H1 (cell line): ENCODE data around the gene PLD5. TPM values are rescaled to one million over a fixed set of nuclear protein-coding genes. Genes with fewer than 3 reads are reported as not detected.

Experiments used
- CTCF ChIA-PET: fragments of 300-600 bp; sonication (Branson Sonifier 250); formaldehyde crosslinking; loops from one replicate; lab custom pipeline; 2021; ENCODE audit not compliant: partially characterized antibody; lab: Charles Lee
- POLR2A ChIA-PET: fragments of 300-600 bp; sonication (Branson Sonifier 250); formaldehyde crosslinking; loops from one replicate; lab custom pipeline; 2021; ENCODE audit warnings: inconsistent platforms; ENCODE audit not compliant: partially characterized antibody; lab: Charles Lee
- DNase-seq, 2 experiments: peaks; one replicate each; pipeline versions ENCODE4 v3.0.0 to v3.0.0-alpha.2; 2010 to 2022; ENCODE audit warnings: low spot score in 2 of 2, low read depth in 1 of 2, mixed read lengths in 1 of 2
- FAIRE-seq: peaks from 2 replicates; lab custom pipeline; 2011; peaks lifted over from hg19 to GRCh38; lab: Jason Lieb, UNC
- H2AFZ ChIP-seq: 2 replicates; pipeline ENCODE4 v1.8.1; 2012; ENCODE audit warnings: low read length, inconsistent platforms
- H2AK5ac ChIP-seq: 2 replicates; pipeline ENCODE4 v1.6.1; 2013; ENCODE audit warnings: low read depth, low read length
- H2BK120ac ChIP-seq: replicated peaks from 2 replicates; pipeline ENCODE3; 2013; ENCODE audit warnings: low read depth, low read length, inconsistent platforms
- H2BK12ac ChIP-seq: 2 replicates; pipeline ENCODE4 v1.6.1; 2013; ENCODE audit warnings: low read depth, low read length
- H2BK15ac ChIP-seq: 2 replicates; pipeline ENCODE4 v1.6.1; 2013; ENCODE audit warnings: low read length
- H2BK20ac ChIP-seq: 2 replicates; pipeline ENCODE4 v1.6.1; 2013; ENCODE audit warnings: low read length
- H2BK5ac ChIP-seq: 2 replicates; pipeline ENCODE4 v1.6.1; 2013; ENCODE audit warnings: low read depth, low read length
- H3K14ac ChIP-seq: 2 replicates; pipeline ENCODE4 v1.6.1; 2013; ENCODE audit warnings: inconsistent platforms; ENCODE audit not compliant: insufficient read length
- H3K18ac ChIP-seq: 2 replicates; pipeline ENCODE4 v1.6.1; 2013; ENCODE audit warnings: low read length; ENCODE audit errors: extremely low read depth
- H3K23ac ChIP-seq: 2 replicates; pipeline ENCODE4 v1.6.1; 2013; ENCODE audit warnings: inconsistent platforms; ENCODE audit not compliant: insufficient read length
- H3K23me2 ChIP-seq: 2 replicates; pipeline ENCODE4 v1.6.1; 2013; ENCODE audit warnings: low read depth, low read length
- H3K27ac ChIP-seq: 2 replicates; pipeline ENCODE4 v1.6.1; 2011; ENCODE audit warnings: low read depth, low read length, inconsistent platforms
- H3K27me3 ChIP-seq, 4 experiments: replicated peaks in 1 of 4; 1 replicate in 1 of 4; 2 replicates in 3 of 4; pipeline versions ENCODE4 v1.6.1 to v1.8.1; 2011 to 2013; ENCODE audit warnings: low read length in 3 of 4, mild to moderate bottlenecking in 3 of 4, inconsistent platforms in 2 of 4, mixed read lengths in 2 of 4, moderate library complexity in 1 of 4; ENCODE audit not compliant: control insufficient read depth in 3 of 4, insufficient read depth in 3 of 4; ENCODE audit errors: extremely low read depth in 1 of 4
- H3K36me3 ChIP-seq, 4 experiments: 2 replicates each; pipeline versions ENCODE4 v1.6.1 to v1.8.1; 2011 to 2013; ENCODE audit warnings: mild to moderate bottlenecking in 4 of 4, low read length in 3 of 4, moderate library complexity in 2 of 4, control low read depth in 1 of 4, inconsistent platforms in 1 of 4; ENCODE audit not compliant: insufficient read depth in 4 of 4, control insufficient read depth in 2 of 4
- H3K4ac ChIP-seq: replicated peaks from 2 replicates; pipeline ENCODE3; 2013; ENCODE audit warnings: low read length, low read depth, mixed read lengths, inconsistent platforms; ENCODE audit not compliant: insufficient read length
- H3K4me1 ChIP-seq, 4 experiments: replicated peaks in 1 of 4; 1 replicate in 1 of 4; 2 replicates in 3 of 4; pipeline versions ENCODE4 v1.6.1 to v1.8.1; 2011 to 2013; ENCODE audit warnings: low read length in 3 of 4, inconsistent platforms in 2 of 4, mixed read lengths in 1 of 4; ENCODE audit not compliant: insufficient read depth in 4 of 4, control insufficient read depth in 3 of 4
- H3K4me2 ChIP-seq, 2 experiments: 2 replicates each; pipeline versions ENCODE4 v1.6.1 to v1.8.1; 2011 to 2013; ENCODE audit warnings: low read depth in 2 of 2, low read length in 2 of 2, control low read depth in 1 of 2, inconsistent platforms in 1 of 2, mild to moderate bottlenecking in 1 of 2; ENCODE audit not compliant: insufficient read depth in 1 of 2
- H3K4me3 ChIP-seq, 4 experiments: fragments of 200-600, 300-600 bp in 1 of 4; sonication (generic), shearing (Covaris generic), sonication (Bioruptor Twin) in 1 of 4; 2 replicates each; pipeline versions ENCODE4 v1.5.1 to v1.8.1; 2011 to 2016; ENCODE audit warnings: low read length in 4 of 4, low read depth in 3 of 4, control low read depth in 2 of 4, inconsistent platforms in 2 of 4, mild to moderate bottlenecking in 2 of 4, mixed read lengths in 1 of 4, moderate library complexity in 1 of 4; ENCODE audit not compliant: insufficient read depth in 2 of 4; ENCODE audit errors: extremely low read depth in 1 of 4
- H3K56ac ChIP-seq: replicated peaks from 2 replicates; pipeline ENCODE3; 2013; ENCODE audit warnings: low read depth, mild to moderate bottlenecking, mixed read lengths, low read length, inconsistent platforms; ENCODE audit not compliant: insufficient read length
- H3K79me1 ChIP-seq: 2 replicates; pipeline ENCODE4 v1.6.1; 2013; ENCODE audit warnings: low read depth, low read length, control low read depth
- H3K79me2 ChIP-seq, 2 experiments: 2 replicates each; pipeline versions ENCODE4 v1.6.1 to v1.8.1; 2012 to 2013; ENCODE audit warnings: low read length in 2 of 2, mild to moderate bottlenecking in 2 of 2, inconsistent platforms in 1 of 2; ENCODE audit not compliant: insufficient read depth in 2 of 2, control insufficient read depth in 1 of 2
- H3K9ac ChIP-seq, 4 experiments: replicated peaks in 1 of 4; 1 replicate in 1 of 4; 2 replicates in 3 of 4; pipeline versions ENCODE4 v1.6.1 to v1.8.1; 2011 to 2013; ENCODE audit warnings: low read depth in 3 of 4, low read length in 3 of 4, control low read depth in 2 of 4, mild to moderate bottlenecking in 2 of 4, moderate library complexity in 2 of 4, inconsistent platforms in 1 of 4; ENCODE audit errors: extremely low read depth in 1 of 4
- H3K9me3 ChIP-seq, 2 experiments: 2 replicates each; pipeline versions ENCODE4 v1.6.1 to v1.8.1; 2012 to 2013; ENCODE audit warnings: mild to moderate bottlenecking in 2 of 2, moderate library complexity in 2 of 2, control low read depth in 1 of 2, inconsistent platforms in 1 of 2, low read depth in 1 of 2, low read length in 1 of 2, mixed read lengths in 1 of 2; ENCODE audit not compliant: insufficient read depth in 2 of 2
- H4K20me1 ChIP-seq, 2 experiments: replicated peaks in 1 of 2; 2 replicates each; pipeline versions ENCODE3 to v1.8.1; 2011 to 2013; ENCODE audit warnings: inconsistent platforms in 2 of 2, low read length in 2 of 2, mild to moderate bottlenecking in 1 of 2; ENCODE audit not compliant: insufficient read depth in 2 of 2, control insufficient read depth in 1 of 2
- H4K5ac ChIP-seq: 2 replicates; pipeline ENCODE4 v1.6.1; 2013; ENCODE audit warnings: low read length, low read depth, mixed read lengths, inconsistent platforms; ENCODE audit not compliant: insufficient read length
- H4K8ac ChIP-seq: 2 replicates; pipeline ENCODE4 v1.8.0; 2013; ENCODE audit warnings: mild to moderate bottlenecking, moderate library complexity, low read length, inconsistent platforms; ENCODE audit not compliant: insufficient read depth; ENCODE audit errors: extremely low read depth
- H4K91ac ChIP-seq: replicated peaks from 2 replicates; pipeline ENCODE3; 2013; ENCODE audit warnings: low read length, mixed read lengths, inconsistent platforms; ENCODE audit not compliant: insufficient read length
- CTBP2 ChIP-seq: IDR thresholded peaks from 2 replicates; pipeline ENCODE4 v1.7.0; 2011; ENCODE audit warnings: borderline replicate concordance, mild to moderate bottlenecking, moderate library complexity, mixed read lengths, low read length; ENCODE audit not compliant: insufficient read depth, insufficient read length
- EGR1 ChIP-seq: IDR thresholded peaks from 2 replicates; pipeline ENCODE4 v1.6.1; 2011; ENCODE audit warnings: low read depth, low read length, borderline replicate concordance
- FOSL1 ChIP-seq: IDR thresholded peaks from 2 replicates; pipeline ENCODE4 v1.6.1; 2011; ENCODE audit warnings: mild to moderate bottlenecking, low read depth, low read length, moderate library complexity; ENCODE audit not compliant: insufficient read depth
- MAFK ChIP-seq: IDR thresholded peaks from 2 replicates; pipeline ENCODE4 v1.6.1; 2012; ENCODE audit warnings: low read depth, mild to moderate bottlenecking, improper control_type of control experiment, low read length
- RAD21 ChIP-seq, 2 experiments: IDR thresholded peaks in 1 of 2; conservative IDR thresholded peaks in 1 of 2; 2 replicates each; pipeline ENCODE4 v1.6.1; 2011; ENCODE audit warnings: low read depth in 2 of 2, low read length in 2 of 2, improper control_type of control experiment in 1 of 2, inconsistent platforms in 1 of 2, mild to moderate bottlenecking in 1 of 2, moderate library complexity in 1 of 2
- SP1 ChIP-seq: IDR thresholded peaks from 2 replicates; pipeline ENCODE4 v1.6.1; 2011; ENCODE audit warnings: low read depth, low read length
- SP2 ChIP-seq: IDR thresholded peaks from 2 replicates; pipeline ENCODE4 v1.6.1; 2012; ENCODE audit warnings: mild to moderate bottlenecking, low read length, inconsistent platforms
- SRF ChIP-seq: IDR thresholded peaks from 2 replicates; pipeline ENCODE4 v1.6.1; 2011; ENCODE audit warnings: mild to moderate bottlenecking, low read depth, low read length, moderate library complexity
- TAF7 ChIP-seq: optimal IDR thresholded peaks from 2 replicates; pipeline ENCODE3; 2011; ENCODE audit warnings: low read depth, mild to moderate bottlenecking, inconsistent platforms, low read length, moderate library complexity, borderline replicate concordance
- WGBS, 2 experiments: shearing (Covaris generic) in 1 of 2; methylation state at CpG; one replicate each; pipeline versions ENCODE4 v1.1.6 to v1.1.7; 2013 to 2015; ENCODE audit warnings: low lambda C conversion rate in 2 of 2, mixed read lengths in 2 of 2, inconsistent platforms in 1 of 2, low coverage in 1 of 2, missing lambda C conversion rate in 1 of 2; ENCODE audit not compliant: insufficient replicate concordance in 2 of 2, insufficient coverage in 1 of 2, insufficient read length in 1 of 2; ENCODE audit errors: extremely low coverage in 1 of 2, missing lambda C conversion rate in 1 of 2; 5-methylcytosine and 5-hydroxymethylcytosine counted together
- polyA plus RNA-seq, 7 experiments: library from polyadenylated mRNA; depleted of rRNA in 3 of 7; stranded (reverse) in 5 of 7; unstranded in 2 of 7; fragments of >200 nt in 5 of 7; fragments of 200-250 nt in 2 of 7; gene quantifications; 1 replicate in 5 of 7; 2 replicates in 1 of 7; 4 replicates in 1 of 7; pipeline versions ENCODE4 v1.2.1 to v1.2.3, GENCODE V29; 2011 to 2013; ENCODE audit warnings: missing spikeins in 2 of 7, mixed read lengths in 2 of 7
- total RNA-seq: library from RNA; stranded (reverse); fragmentation: NEBNext Ultra II Directional; extraction: Animal tissue kit (Norgen Biotek cat#: 25700); gene quantifications from 2 replicates; pipeline ENCODE4 v1.2.1, GENCODE V29; 2021

Gene PLD5
- total and polyA plus RNA-seq, 2 of the 8 experiments (the other 6 are each of a cell fraction or from before 2014, with no cell fraction given), result 0.86 to 8.5 TPM

GRCh38 chr1:242184955-242185354, 339.5 kb downstream of the PLD5 start:
- DNase-seq (no peak), FAIRE-seq (no peak)
- Histone ChIP-seq H3K79me2 (no peaks in the 10 kb centered on the region), H3K18ac (peak overlapping the region; percentile 22; the same call in 1 of the 2 replicates), H2BK15ac (no peak overlapping the region), H3K27ac (no peak overlapping the region), H2BK5ac (no peak overlapping the region), H4K8ac (no peak overlapping the region), H3K27me3 (no peaks in the 10 kb centered on the region), H3K23me2 (no peaks in the 10 kb centered on the region), H2BK20ac (no peak overlapping the region), H3K14ac (no peak overlapping the region), H4K5ac (no peak overlapping the region), H3K79me1 (no peaks in the 10 kb centered on the region), H3K9ac (no peak overlapping the region), H2BK120ac (peak overlapping the region; percentile 37), H3K4me2 (no peak overlapping the region; a peak in 1 of 4 replicates), H3K36me3 (no peaks in the 10 kb centered on the region), H2AFZ (no peak overlapping the region), H2BK12ac (no peak overlapping the region), H3K56ac (no peak overlapping the region), H3K4ac (no peak overlapping the region), H4K20me1 (no peaks in the 10 kb centered on the region), H3K23ac (no peak overlapping the region), H3K4me3 (no peak overlapping the region), H4K91ac (no peak overlapping the region), H3K4me1 (peaks cover 0 to 12% (median 8%) of the 10 kb centered on the region in 4 experiments; a peak in 5 of 7 replicates), H3K9me3 (no peaks in the 10 kb centered on the region), H2AK5ac (no peak overlapping the region)
- WGBS, 2 experiments, result 76% methylated on average over 4 of the region's 4 CpGs; no CpG with 5 or more reads in 1 of the 2 experiments
- TF ChIP-seq CTBP2 (no peak), SP1 (no peak), SP2 (no peak), SRF (no peak), RAD21 (IDR thresholded peaks at IDR 0.05 in 1 of 2, conservative IDR thresholded peaks at IDR 0.05 in 1 of 2; ENCODE audit: low read depth in 2 of 2, low read length in 2 of 2) (no peak), FOSL1 (no peak), EGR1 (no peak), MAFK (no peak), TAF7 (no peak)
- POLR2A ChIA-PET, result no interaction called here
- CTCF ChIA-PET, result interaction anchor here (0.8 kb wide), 1 partner anchor 42 kb away, joined by 3 read pairs; no protein-coding TSS in a partner anchor
